Brain pericyte (primary cell): ENCODE data around the gene MYO1B.
"Not testable (repeated sequence)": the region's sequence is repeated elsewhere in the genome, so short reads cannot be mapped to it uniquely, and the experiment has no call there.

Source experiments
- DNase-seq: peaks from one replicate; pipeline ENCODE4 v3.0.0-alpha.2; 2012; ENCODE audit warnings: low read depth, low spot score

The MYO1B gene

DNA sequence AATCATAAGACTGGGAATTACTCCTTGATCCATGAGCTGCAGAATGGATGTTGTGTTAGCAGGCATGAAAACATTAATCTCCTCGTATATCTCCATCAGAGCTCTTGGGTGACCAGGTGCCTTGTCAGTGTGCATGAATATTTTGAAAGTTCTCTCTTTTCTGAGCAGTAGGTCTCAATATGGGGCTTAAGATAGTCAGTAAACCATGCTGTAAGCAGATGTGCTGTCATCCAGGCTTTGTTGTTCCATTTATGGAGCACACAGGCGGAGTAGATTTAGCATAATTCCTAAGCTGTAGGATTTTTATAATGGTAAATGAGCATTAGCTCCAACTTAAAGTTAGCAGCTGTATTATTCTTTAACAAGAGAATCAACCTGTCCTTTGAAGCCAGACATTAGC lies 160.3 kb downstream of the MYO1B start:
- no peak for DNase-seq

DNA sequence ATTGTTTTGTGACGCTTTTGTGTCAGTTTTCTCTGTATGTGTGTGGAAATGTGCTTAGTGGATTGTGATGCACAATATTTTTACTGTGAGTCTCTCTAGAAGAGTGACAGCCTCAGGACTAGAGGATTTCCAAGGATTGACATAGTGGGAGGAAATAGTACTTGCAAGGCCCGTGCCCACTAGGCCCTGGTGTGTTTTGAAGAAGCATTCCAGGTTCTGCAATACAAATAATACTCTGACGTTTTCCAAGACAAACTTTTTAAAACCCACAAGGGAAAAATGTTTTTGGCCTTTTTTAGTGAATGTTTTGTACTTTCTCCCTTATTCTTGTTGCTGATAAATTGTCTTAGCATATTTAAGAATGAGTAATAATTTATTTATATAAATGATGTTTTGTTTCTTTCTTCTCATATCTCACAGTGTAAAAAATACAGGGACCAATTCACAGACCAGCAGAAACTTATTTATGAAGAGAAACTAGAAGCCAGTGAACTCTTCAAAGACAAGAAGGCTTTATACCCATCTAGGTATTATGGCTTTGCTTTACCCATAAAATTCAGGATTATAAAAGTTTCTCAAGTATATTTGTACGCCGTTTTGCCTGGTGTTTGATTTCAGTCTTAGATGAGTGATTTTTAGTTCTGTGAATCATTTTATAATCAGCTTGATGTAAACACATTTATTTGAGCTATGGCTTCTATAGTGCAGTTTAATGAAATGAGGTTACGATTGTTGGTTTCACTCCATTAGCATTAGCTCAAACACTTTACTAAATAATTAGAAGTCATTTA lies 165.6 kb downstream of the MYO1B start:
- DNase-seq: no peak

DNA sequence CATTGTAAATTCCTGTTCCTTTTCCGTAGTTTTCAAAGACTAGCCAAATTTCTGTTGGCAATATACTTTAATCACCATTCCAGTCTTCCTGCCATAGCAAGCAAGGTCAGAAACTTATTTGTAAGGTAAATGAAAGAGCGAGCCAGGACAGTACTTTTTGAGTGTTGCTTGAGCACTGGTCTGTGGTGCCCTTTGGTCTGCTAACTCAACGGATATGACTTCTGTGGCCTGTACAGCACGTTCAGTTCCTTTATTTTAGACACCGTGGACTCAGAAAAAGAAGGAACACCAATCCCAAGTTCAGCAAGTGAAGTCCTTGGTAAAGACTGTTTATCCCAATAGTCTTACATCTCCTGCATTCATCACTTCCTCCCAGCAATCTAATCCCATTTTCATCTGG lies 166.3 kb downstream of the MYO1B start:
- DNase-seq: no peak

DNA sequence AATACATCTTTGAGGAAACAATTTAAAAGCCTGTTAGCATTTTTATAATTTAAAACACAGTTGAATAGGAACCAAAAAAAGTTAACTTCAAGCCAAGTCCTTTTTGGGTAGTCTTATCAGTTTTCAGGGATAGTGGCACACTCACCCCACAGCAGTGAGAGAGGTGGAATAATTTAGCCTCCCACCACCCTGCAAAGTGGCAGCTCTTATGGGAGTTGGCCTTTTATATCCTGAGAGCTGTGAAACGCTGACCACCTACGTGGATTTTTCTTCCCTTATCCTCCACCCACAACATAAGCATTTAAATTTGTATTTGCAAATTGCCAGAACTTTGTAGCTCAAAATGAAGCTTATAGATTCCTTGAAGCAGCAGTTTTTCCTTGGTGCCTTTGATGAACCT lies 167.1 kb downstream of the MYO1B start:
- no peak for DNase-seq

DNA sequence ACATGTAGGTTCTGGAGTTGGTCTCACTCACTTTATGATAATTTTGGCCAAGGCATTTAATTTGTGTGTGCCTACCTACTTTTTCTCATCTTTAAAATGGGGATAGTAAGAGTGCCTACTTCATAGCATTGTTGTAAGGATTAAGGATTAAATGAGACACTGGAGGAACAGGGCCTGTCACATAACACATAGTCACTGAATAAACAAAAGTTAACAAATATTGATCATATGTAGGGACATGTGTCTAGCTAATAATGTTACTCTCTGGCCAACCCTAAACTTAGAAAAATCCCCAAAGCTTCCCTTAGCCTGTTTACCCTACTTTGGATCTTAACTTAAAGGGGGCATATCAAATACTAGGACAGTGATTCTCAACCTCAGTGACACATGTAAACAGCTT lies 169.9 kb downstream of the MYO1B start:
- DNase-seq: no peak

DNA sequence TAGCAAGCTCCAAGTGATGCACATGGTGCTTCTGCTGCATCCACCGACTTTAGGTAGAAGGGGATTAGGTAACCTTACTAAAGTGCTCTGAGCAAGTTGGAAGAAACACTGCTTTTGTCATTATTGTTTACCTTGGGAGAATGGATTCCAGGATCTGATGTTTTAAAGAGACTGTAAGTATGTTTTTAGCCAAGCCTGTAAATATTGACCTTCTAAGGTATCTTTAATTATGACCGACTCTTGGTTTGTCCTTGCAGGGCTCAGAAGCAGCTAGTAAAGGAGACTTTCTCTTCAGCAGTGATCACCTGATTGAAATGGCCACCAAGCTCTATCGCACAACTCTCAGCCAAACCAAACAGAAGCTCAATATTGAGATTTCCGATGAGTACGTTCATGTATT lies 170.7 kb downstream of the MYO1B start:
- DNase-seq: no peak

DNA sequence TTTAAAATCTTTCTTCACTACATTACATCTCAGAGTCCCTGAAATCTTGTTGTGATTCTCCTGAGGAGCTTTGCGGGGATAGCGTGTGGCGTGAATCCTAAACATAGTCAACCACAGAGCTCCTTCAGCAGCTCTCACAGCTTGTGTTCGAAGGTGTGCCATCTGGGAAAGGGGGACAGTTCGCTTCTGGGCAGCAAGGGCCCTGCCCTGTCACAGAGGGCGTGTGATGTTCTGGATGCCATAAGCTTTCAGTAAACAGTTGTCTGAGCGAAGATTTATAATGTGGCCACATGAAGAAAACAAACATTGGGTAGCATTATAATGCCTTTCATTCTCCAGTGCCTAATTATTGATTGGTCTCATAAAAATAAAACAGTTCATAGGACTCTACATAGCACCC lies 172.5 kb downstream of the MYO1B start:
- no peak for DNase-seq

DNA sequence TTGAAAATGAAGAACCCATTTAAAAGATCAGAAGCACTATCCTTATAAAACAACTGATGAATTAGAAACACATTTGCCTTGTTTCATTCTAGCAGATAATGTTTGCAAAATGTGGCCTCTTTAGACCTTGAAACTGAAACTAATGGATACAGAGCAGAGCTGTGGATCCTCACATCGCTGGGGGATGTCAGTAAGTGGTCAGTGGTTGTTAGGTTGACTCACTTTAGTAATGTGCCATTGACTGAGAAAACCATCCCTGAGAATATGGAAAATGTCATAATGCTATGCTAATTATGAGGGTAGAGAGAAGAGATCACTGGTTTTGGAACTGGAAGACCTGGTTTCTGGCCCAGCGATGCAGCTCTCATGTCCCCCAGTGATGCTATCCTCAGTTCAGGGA lies 176.7 kb downstream of the MYO1B start:
- no peak for DNase-seq

DNA sequence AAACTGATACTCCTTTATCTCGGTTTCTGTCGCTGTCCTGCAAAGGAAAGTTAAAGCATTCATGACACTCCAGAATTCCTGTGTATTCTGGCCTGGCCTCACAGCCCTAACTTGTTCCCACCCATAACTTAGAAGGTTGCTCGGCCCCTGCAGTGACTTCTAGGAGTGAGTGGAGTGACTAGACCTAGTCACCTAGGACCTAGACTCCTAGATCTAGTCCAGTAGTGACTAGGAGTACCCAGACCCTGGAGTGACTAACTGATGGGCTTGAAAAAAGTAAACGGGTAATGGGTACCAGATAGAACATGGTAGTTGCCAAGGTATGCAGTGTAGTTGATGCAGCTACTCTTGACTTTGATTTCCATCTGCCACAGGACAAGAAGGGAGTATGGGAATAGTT lies 181.8 kb downstream of the MYO1B start:
- DNase-seq: no peak

DNA sequence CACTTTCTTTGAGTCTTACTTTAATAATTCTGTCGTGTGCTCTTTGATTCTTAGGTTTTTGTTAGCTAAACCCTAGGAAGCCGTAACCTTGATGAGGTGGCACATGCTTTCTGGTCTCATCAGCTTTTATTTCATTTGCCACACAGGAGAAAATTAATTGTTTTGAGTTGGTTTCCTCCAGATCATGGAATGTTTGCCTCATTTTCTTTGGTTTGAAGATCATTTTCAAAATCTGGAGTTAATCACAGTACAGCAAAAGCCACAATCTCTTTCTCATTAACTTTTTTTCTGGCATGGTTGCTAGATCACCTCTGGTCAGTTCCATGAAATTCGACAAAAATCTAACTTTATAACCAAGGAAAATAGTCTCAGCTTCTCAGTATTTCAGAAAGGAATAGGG lies 182.9 kb downstream of the MYO1B start:
- DNase-seq: no peak

DNA sequence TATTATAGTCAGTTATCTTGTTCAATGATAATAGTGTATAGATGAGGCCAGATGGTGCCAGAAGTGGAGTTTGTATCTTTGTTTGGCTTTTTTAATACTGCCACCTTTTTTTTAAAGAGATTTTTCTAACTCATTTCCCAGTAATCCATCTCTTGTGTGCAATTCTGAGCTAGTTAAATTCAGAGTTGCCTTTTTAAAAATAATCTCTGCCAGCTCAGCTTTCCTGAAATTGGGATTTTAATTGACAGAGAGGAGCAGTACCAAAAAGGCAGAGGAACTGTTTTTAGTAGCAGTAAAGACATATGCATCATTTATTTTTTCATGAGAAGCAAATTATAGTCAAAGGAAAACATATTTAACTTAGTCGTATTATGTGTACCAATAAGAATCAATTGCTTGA lies 185.3 kb downstream of the MYO1B start:
- DNase-seq: no peak

DNA sequence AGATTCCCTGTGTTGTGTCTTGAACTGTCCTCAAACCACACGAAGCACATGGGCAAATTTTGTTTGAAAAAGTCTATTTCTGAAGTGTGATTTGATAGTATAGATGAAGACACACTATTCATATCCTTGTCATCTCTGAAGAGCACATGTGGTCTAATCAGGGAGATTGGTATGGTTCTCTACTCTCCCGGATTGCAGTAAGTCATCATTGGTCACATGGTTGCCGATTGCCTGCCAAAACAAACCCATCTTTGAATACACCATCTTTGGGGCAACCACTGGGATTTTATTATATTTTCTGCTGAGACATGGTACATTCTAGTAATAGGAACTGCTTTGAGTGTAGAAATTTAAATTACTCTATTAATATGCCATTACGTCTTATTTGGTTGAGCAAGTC lies 186.9 kb downstream of the MYO1B start:
- no peak for DNase-seq

DNA sequence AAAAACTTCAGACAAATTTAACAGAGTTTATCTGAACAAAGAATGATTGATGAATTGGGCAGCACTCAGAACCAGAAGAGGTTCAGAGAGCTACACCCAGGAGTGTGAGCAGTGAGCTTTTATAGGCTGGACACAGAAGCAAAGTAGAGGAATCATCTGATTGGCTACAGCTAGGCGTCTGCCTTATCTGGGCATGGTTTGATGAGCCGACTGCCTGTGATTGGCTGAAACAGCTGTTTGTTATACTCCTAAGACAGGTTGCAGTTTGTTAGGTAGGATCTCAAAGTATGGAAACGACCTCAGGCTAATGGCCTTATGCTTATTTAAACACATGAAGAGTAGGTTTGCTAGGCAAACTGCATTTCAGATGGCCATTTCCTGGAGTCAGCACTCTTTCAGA lies 188.9 kb downstream of the MYO1B start:
- no peak for DNase-seq

DNA sequence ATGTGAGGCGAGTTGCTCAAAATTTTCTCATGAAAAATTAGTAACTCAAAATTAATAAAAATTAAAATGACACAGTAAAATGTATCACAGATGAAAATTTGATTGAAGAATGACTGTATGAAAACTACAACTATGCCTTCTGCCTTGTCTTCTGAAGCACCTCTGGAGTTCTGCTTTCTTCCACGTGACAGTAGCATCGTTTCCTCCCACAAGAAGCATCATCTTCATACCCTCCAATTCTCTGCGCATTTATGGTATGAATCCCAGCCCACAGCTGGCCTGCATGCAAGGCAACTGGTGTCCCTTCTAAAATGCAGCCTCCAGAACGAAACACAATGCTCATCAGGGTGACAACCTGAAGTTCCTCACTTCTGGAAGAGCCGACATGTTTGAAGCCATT lies 189.9 kb downstream of the MYO1B start:
- no peak for DNase-seq

DNA sequence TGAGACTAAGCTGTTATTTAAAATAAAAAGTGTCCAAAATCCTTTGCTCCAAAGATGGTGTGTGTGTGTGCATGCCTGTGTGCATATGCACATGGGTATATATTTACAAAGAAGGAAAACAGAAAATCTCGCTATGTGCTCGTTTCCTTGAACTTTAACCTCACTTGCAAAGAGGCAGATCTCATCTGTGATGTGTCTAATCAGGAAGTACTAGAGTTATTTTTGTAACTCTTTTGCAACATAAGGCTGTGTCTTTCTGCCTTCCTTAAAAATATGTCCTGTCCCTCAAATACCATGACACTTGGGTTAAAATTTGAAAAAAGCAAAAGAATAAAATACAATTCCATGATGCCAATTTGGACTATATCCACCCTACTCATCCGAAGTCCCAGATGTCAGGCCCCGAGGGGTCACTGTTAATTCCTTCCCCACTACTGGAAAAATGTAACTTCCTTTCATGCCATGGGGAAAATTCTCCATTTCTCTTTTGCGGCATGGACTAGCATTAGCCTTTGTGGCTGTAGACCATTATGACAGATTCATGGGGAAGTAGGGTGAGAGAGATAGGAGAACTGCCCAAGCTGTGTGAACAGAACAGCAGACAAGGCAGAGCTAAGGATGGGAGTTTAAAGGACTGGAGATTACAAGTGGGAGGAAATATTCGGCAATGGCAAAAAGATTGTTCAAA lies 191.3 kb downstream of the MYO1B start:
- no peak for DNase-seq

DNA sequence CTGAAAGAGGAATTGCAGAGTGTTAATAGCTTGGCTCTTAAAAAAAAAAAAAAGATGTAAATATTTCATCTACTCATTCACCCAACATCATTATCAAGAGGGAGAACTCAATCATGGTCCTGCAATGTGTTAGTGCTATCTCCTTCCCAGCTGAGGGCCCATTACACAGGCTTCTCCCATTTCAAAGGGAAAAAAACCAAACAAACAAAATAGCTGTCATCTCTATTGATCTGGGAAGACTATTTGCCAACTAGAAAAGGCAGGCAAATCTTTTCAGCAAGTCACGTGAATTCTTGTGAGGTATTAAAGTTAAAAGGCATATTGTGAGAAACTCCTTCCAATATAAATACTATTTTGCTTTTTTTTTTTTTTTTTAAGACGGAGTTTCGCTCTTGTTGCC lies 194.3 kb downstream of the MYO1B start:
- DNase-seq: no peak

DNA sequence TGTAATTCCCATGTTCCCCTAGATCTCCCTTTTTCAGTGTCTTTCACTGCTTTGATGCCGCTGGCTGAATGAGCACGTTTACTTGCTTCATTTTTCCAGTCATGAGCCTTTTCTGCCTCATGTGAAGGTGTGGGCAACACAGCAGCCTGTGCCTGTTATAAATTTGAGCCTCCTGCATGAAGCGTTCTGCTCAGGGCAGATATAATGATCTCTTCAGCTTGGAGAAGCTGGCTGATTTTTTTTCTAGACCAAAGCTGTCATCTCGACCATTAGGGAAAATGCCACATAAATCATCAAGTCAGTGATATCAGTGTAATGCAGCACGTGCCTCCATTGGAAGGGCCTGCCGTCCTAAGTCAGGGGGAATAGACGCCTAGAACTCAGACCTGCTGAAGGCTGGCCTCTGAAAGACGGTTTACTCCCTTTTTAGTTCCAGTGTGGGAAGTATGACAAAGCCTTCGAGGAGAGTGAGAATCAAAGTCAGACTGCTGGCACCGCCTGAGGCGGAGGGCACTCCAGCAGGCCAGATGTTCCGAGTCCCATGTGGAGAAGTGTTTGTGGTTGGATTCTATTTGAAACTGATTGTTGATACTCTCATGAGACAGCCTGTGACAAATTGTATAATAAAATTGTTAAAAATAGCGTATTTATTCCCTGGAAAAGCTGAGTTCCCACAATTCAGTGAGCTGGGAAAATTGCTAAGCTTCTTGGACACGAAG lies 196.5 kb downstream of the MYO1B start:
- peak; percentile 5 for DNase-seq

DNA sequence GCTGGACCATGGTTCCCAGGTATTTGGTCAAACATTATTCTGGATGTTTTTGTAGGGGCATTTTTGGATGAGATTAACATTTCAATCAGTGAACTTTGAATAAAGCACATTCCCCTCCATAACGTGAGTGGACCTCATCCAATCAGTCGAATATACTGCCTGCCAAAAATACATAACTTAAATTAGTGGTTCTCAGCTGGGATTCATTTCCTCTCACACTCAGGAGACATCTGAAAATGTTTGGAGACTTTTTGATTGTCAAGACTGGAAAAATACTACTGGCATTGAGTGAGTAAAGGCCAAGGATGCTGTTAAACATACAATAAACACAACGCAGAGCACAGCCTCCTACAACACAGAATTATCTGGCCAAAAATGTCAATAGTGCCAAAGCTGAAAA lies 198.2 kb downstream of the MYO1B start:
- no peak for DNase-seq

DNA sequence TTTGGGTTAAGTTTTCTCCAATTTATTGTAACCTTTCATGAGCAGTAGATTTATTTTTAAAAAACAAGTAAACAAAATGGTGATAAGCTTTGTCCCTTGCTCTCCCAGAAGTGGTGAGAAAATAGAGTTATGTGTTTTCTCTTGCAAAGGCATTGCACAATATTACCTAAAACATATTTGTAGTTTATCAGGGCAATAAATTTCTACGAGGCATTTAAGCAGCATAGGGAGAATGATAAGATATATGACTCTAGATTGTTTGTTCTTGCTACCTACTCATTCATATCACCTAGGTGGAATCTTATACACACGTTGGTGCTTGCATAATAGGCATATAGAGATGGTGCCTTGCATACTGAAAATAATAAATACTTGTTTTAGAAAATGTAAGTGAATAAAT lies 201.7 kb downstream of the MYO1B start:
- DNase-seq: no peak

DNA sequence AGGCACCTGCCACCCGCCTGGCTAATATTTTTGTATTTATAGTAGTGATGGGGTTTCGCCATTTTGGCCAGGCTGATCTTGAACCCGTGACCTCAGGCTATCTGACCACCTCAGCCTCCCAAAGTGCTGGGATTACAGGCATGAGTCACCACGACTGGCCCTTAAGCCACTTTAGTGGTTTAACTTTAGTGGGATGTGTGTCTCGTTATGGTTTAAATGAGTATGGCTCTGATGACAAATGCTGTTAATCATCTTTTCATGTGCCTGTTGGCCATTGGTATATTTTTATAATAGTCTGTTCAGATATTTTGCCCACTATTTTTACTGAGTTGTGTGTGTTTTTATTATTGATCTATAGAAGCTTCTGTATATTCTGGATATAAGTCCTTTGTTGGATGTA lies 205.9 kb downstream of the MYO1B start:
- DNase-seq: no peak

DNA sequence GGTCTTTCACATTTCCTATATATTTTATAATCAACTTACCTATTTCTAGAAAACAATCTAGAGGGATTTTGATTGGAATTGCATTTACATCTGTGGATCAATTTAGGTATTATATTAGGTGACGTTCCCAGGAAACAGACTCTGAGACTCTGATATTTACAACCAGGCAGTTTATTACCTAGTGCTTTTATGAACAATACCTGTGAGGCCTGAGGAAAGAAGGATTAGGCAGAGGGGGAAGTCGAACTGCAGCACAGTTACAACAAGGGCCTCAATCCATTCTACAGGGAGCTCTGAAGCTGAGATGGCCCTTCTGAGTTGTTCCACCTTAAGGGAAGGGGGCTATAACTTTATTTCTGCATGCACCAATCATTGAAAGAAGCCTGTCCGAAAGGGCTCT lies 206.9 kb downstream of the MYO1B start:
- DNase-seq: no peak

DNA sequence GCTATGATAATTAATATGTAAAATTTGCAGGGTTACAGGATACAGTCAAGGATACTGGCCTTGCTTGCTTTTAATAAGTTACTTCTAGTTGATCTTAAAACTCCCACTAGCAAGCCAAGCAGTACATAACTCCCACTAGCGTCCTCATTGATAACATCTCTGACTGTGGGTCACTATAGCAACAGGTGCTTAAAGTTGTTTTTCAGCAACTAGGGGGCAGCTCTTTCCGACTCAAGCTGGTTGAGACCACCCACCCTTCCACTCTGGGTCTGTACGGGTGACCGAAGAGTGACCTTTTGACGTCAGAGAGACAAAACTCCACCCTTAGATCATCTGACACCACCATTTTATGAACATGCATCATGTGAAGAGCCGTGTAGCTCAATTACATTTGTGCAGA lies 208.6 kb downstream of the MYO1B start:
- DNase-seq: no peak

DNA sequence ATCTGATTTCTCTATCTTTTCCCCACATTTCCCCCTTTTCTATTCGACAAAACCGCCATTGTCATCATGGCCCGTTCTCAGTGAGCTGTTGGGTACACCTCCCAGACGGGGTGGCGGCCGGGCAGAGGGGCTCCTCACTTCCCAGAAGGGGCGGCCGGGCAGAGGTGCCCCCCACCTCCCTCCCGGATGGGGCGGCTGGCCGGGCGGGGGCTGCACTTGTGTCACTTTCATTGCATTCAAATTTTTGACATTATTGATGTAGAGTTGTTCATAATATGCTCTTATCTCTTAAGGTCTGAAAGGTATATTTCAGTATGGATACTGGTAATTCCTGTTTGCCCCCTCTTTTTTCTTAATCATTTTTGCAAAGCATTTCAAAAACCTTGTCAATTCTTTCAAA lies 211.3 kb downstream of the MYO1B start:
- DNase-seq: not testable (repeated sequence)
